Liver (tissue), 9 donors: ENCODE results near the gene MIEF1. TPM values are rescaled to one million over a fixed set of nuclear protein-coding genes. Genes with fewer than 3 reads are reported as not detected.
A peak's percentile ranks its signal among the peaks of the same experiment; 100 is the strongest.

Source experiments
- DNase-seq: peaks from one replicate; pipeline ENCODE4 v3.0.0-alpha.2; 2017; ENCODE audit warnings: low spot score
- H3K27ac ChIP-seq, 2 donors: one replicate each; pipeline ENCODE4 v1.7.0; 2013; ENCODE audit warnings: inconsistent platforms in 2 of 2, low read length in 2 of 2, control low read depth in 1 of 2, low read depth in 1 of 2, mild to moderate bottlenecking in 1 of 2
- H3K27me3 ChIP-seq, 4 donors: one replicate each; pipeline versions ENCODE4 v1.6.1 to v1.7.0; 2013; ENCODE audit warnings: low read length in 3 of 4, inconsistent platforms in 1 of 4, mild to moderate bottlenecking in 1 of 4, moderate library complexity in 1 of 4; ENCODE audit not compliant: control insufficient read depth in 4 of 4, insufficient read depth in 4 of 4
- H3K36me3 ChIP-seq, 4 donors: one replicate each; pipeline versions ENCODE4 v1.6.1 to v1.7.0; 2013; ENCODE audit warnings: low read length in 3 of 4, mild to moderate bottlenecking in 3 of 4, low read depth in 1 of 4, moderate library complexity in 1 of 4; ENCODE audit not compliant: control insufficient read depth in 4 of 4, insufficient read depth in 3 of 4
- H3K4me1 ChIP-seq, 4 donors: one replicate each; pipeline versions ENCODE4 v1.6.1 to v1.7.0; 2013; ENCODE audit warnings: low read length in 3 of 4, mild to moderate bottlenecking in 3 of 4, moderate library complexity in 1 of 4; ENCODE audit not compliant: control insufficient read depth in 4 of 4, insufficient read depth in 4 of 4
- H3K4me3 ChIP-seq, 3 donors: one replicate each; pipeline versions ENCODE4 v1.6.1 to v1.7.0; 2013; ENCODE audit warnings: low read length in 3 of 3, control low read depth in 1 of 3, low read depth in 1 of 3, mild to moderate bottlenecking in 1 of 3
- H3K9ac ChIP-seq, 2 donors: one replicate each; pipeline ENCODE4 v1.7.0; 2013; ENCODE audit warnings: low read length in 2 of 2, mild to moderate bottlenecking in 2 of 2, moderate library complexity in 2 of 2, control low read depth in 1 of 2, low read depth in 1 of 2
- H3K9me3 ChIP-seq, 4 donors: one replicate each; pipeline versions ENCODE4 v1.6.1 to v1.7.0; 2013; ENCODE audit warnings: low read length in 3 of 4; ENCODE audit not compliant: control insufficient read depth in 4 of 4
- CTCF ChIP-seq: fragments of 150-350 bp; IDR thresholded peaks from 2 replicates; pipeline ENCODE4 v1.5.1; 2017; ENCODE audit warnings: improper control_type of control experiment, low read depth, low read length; ENCODE audit not compliant: missing input control
- EGR1 ChIP-seq, 2 donors: IDR thresholded peaks; 2 replicates each; pipeline ENCODE4 v1.6.1; 2016 to 2018; ENCODE audit warnings: antibody characterized with exemption in 2 of 2, low read depth in 2 of 2
- FOXA1 ChIP-seq: IDR thresholded peaks from 2 replicates; pipeline ENCODE4 v1.6.1; 2016; ENCODE audit warnings: antibody characterized with exemption
- FOXA2 ChIP-seq: IDR thresholded peaks from 2 replicates; pipeline ENCODE4 v1.6.1; 2016; ENCODE audit warnings: antibody characterized with exemption
- GABPA ChIP-seq, 2 donors: IDR thresholded peaks in 1 of 2; conservative IDR thresholded peaks in 1 of 2; 2 replicates each; pipeline ENCODE4 v1.6.1; 2016; ENCODE audit warnings: antibody characterized with exemption in 2 of 2, mild to moderate bottlenecking in 1 of 2, moderate library complexity in 1 of 2
- HNF4A ChIP-seq, 2 donors: conservative IDR thresholded peaks; 2 replicates each; pipeline ENCODE4 v1.6.1; 2016; ENCODE audit warnings: antibody characterized with exemption in 2 of 2, mild to moderate bottlenecking in 2 of 2
- HNF4G ChIP-seq: IDR thresholded peaks from 2 replicates; pipeline ENCODE4 v1.6.1; 2016; ENCODE audit warnings: antibody characterized with exemption
- JUND ChIP-seq, 2 donors: IDR thresholded peaks; 2 replicates each; pipeline ENCODE4 v1.6.1; 2016; ENCODE audit warnings: antibody characterized with exemption in 2 of 2
- NR2F2 ChIP-seq: IDR thresholded peaks from 2 replicates; pipeline ENCODE4 v1.6.1; 2016; ENCODE audit warnings: antibody characterized with exemption
- RAD21 ChIP-seq, 2 donors: IDR thresholded peaks; 2 replicates each; pipeline ENCODE4 v1.6.1; 2016; ENCODE audit warnings: antibody characterized with exemption in 2 of 2, mild to moderate bottlenecking in 2 of 2
- SP1 ChIP-seq: IDR thresholded peaks from 2 replicates; pipeline ENCODE4 v1.6.1; 2018; ENCODE audit warnings: antibody characterized with exemption, mild to moderate bottlenecking
- TAF1 ChIP-seq: conservative IDR thresholded peaks from 2 replicates; pipeline ENCODE4 v1.6.1; 2016; ENCODE audit warnings: antibody characterized with exemption, mild to moderate bottlenecking
- YY1 ChIP-seq: IDR thresholded peaks from 2 replicates; pipeline ENCODE4 v1.6.1; 2016; ENCODE audit warnings: antibody characterized with exemption, mild to moderate bottlenecking
- ZBTB33 ChIP-seq: IDR thresholded peaks from 2 replicates; pipeline ENCODE4 v1.6.1; 2016; ENCODE audit warnings: antibody characterized with exemption
- WGBS: extraction: QIAGEN DNeasy Blood & Tissue Kit; methylation state at CpG from one replicate; pipeline ENCODE4 v1.1.7; 2013; 5-methylcytosine and 5-hydroxymethylcytosine counted together
- polyA plus RNA-seq, 2 donors: library from polyadenylated mRNA; stranded (reverse) in 1 of 2; unstranded in 1 of 2; fragments of 200-250 nt in 1 of 2; fragments of >200 nt in 1 of 2; fragmentation: Nextera tagmentation in 1 of 2; extraction: Ambion mirVana in 1 of 2; gene quantifications; one replicate each; pipeline versions ENCODE4 v1.2.1 to v1.2.3, GENCODE V29; 2013 to 2015
- total RNA-seq, 2 donors: library from RNA; depleted of rRNA; stranded (reverse); fragments of >200 nt; gene quantifications; one replicate each; pipeline ENCODE4 v1.2.3, GENCODE V29; 2014
- TF ChIP-seq, protein P1 (sequence below): IDR thresholded peaks from 2 replicates; pipeline ENCODE4 v1.6.1; 2016; ENCODE audit warnings: antibody characterized with exemption, mild to moderate bottlenecking
- TF ChIP-seq, protein P2 (sequence below): IDR thresholded peaks from 2 replicates; pipeline ENCODE4 v1.6.1; 2016; ENCODE audit warnings: antibody characterized with exemption
- TF ChIP-seq, protein P3 (sequence below): IDR thresholded peaks from 2 replicates; pipeline ENCODE4 v1.6.1; 2016; ENCODE audit warnings: antibody characterized with exemption
- donor health status: healthy.
- donor health status: healthy.
- donor health status: healthy.
- donor health status: healthy.
- donor health status: healthy.

Gene MIEF1
- total and polyA plus RNA-seq, 4 donors = 12.9 to 31.1 (median 20.7) TPM

DNA sequence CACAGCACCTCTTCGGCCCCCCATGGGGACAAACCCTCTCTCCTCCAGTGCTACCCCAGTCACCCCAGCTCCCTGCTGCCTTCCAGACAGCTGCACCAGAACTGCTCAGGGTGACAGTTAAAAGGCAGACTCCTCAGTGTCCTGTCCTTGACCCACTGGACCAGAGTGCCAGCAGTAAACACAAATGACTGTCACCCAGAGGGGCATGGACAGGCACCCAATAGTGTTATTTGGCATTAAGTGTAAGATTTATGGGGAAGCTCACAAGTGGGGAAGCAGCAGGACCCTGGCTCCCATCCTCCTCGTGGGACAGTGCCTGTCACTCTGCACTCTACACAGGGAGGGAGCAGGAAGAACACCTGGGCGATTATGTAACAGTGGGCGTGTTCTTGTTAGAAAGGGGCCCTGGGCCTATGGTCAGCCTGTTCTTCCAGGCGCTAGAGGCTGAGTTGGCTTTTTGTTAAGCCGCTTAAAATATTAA is 25.4 kb downstream of the MIEF1 start:
- H3K36me3 ChIP-seq = peaks cover 5 to 20% (median 16%) of the 10 kb centered on the region in 4 donors
- no peak overlapping the region for H3K9ac ChIP-seq
- no peak overlapping the region for H3K4me3 ChIP-seq
- WGBS = 37% methylated on average over 6 of the region's 6 CpGs
- peak; percentile 11 for TF ChIP-seq YY1
- no peak for TF ChIP-seq JUND (IDR thresholded peaks at IDR 0.05)
- TF ChIP-seq CTCF = no peak
- TF ChIP-seq, protein P1, sequence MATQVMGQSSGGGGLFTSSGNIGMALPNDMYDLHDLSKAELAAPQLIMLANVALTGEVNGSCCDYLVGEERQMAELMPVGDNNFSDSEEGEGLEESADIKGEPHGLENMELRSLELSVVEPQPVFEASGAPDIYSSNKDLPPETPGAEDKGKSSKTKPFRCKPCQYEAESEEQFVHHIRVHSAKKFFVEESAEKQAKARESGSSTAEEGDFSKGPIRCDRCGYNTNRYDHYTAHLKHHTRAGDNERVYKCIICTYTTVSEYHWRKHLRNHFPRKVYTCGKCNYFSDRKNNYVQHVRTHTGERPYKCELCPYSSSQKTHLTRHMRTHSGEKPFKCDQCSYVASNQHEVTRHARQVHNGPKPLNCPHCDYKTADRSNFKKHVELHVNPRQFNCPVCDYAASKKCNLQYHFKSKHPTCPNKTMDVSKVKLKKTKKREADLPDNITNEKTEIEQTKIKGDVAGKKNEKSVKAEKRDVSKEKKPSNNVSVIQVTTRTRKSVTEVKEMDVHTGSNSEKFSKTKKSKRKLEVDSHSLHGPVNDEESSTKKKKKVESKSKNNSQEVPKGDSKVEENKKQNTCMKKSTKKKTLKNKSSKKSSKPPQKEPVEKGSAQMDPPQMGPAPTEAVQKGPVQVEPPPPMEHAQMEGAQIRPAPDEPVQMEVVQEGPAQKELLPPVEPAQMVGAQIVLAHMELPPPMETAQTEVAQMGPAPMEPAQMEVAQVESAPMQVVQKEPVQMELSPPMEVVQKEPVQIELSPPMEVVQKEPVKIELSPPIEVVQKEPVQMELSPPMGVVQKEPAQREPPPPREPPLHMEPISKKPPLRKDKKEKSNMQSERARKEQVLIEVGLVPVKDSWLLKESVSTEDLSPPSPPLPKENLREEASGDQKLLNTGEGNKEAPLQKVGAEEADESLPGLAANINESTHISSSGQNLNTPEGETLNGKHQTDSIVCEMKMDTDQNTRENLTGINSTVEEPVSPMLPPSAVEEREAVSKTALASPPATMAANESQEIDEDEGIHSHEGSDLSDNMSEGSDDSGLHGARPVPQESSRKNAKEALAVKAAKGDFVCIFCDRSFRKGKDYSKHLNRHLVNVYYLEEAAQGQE = no peak
- no peak for TF ChIP-seq EGR1 (IDR thresholded peaks at IDR 0.05; ENCODE audit: low read depth in 2 of 2)
- TF ChIP-seq FOXA1 = no peak
- TF ChIP-seq, protein P2, sequence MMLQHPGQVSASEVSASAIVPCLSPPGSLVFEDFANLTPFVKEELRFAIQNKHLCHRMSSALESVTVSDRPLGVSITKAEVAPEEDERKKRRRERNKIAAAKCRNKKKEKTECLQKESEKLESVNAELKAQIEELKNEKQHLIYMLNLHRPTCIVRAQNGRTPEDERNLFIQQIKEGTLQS = no peak
- TF ChIP-seq HNF4A (conservative IDR thresholded peaks at IDR 0.05) = peak; percentile 43 to 52
- TF ChIP-seq, protein P3, sequence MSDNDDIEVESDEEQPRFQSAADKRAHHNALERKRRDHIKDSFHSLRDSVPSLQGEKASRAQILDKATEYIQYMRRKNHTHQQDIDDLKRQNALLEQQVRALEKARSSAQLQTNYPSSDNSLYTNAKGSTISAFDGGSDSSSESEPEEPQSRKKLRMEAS = no peak
- TF ChIP-seq RAD21 (IDR thresholded peaks at IDR 0.05) = no peak
- no peak for TF ChIP-seq HNF4G
- no peak for TF ChIP-seq ZBTB33
- no peak for TF ChIP-seq FOXA2
- no peak for TF ChIP-seq NR2F2
- TF ChIP-seq SP1 = peak; percentile 5
- no peak for TF ChIP-seq GABPA (IDR thresholded peaks at IDR 0.05 in 1 of 2, conservative IDR thresholded peaks at IDR 0.05 in 1 of 2)
- TF ChIP-seq TAF1 = no peak
- peaks cover 17 to 74% (median 59%) of the 10 kb centered on the region in 4 donors for H3K4me1 ChIP-seq
- peak overlapping the region; percentile 3 to 16 for H3K27ac ChIP-seq
- DNase-seq = peak; percentile 43
- H3K27me3 ChIP-seq = no peaks in the 10 kb centered on the region
- H3K9me3 ChIP-seq = no peaks in the 10 kb centered on the region
